ENCODE measurements around the gene SOX5. TPM values are rescaled to one million over a fixed set of nuclear protein-coding genes. Genes with fewer than 3 reads are reported as not detected.

SOX5 gene
- total RNA-seq, 1 experiment from 2014 or later: not detected

- Mint-ChIP-seq H3K4me3 (ENCODE audit: low read depth, unreplicated experiment) (no peak overlapping the region), H3K9me3 (ENCODE audit: low read depth, unreplicated experiment) (peaks cover 3% of the 10 kb centered on the region), H3K27me3 (ENCODE audit: unreplicated experiment) (no peaks in the 10 kb centered on the region), H3K27ac (ENCODE audit: unreplicated experiment) (no peak overlapping the region), H3K4me1 (ENCODE audit: low read depth, unreplicated experiment) (no peaks in the 10 kb centered on the region), H3K36me3 (ENCODE audit: insufficient read depth, unreplicated experiment) (no peaks in the 10 kb centered on the region)
- DNase-seq: no peak
- no TSS peak for BruUV-seq (replicated peaks)
- TF ChIP-seq CTCF (IDR thresholded peaks at IDR 0.05; ENCODE audit: unreplicated experiment): no peak
- CTCF ChIA-PET: no interaction called here
- intact Hi-C loops (cut with micrococcal nuclease; ENCODE audit: unreplicated experiment): no loop called here
Measured at GRCh38 chr12:23931176-23931575, 18.3 kb downstream of the SOX5 start.

GRCh38 chr12:23930599-23930998, 18.9 kb downstream of the SOX5 start:
- intact Hi-C loops (cut with micrococcal nuclease; ENCODE audit: unreplicated experiment): no loop called here
- Mint-ChIP-seq H3K4me3 (ENCODE audit: low read depth, unreplicated experiment) (no peak overlapping the region), H3K9me3 (ENCODE audit: low read depth, unreplicated experiment) (peaks cover 3% of the 10 kb centered on the region), H3K4me1 (ENCODE audit: low read depth, unreplicated experiment) (no peaks in the 10 kb centered on the region), H3K36me3 (ENCODE audit: insufficient read depth, unreplicated experiment) (no peaks in the 10 kb centered on the region), H3K27ac (ENCODE audit: unreplicated experiment) (no peak overlapping the region), H3K27me3 (ENCODE audit: unreplicated experiment) (no peaks in the 10 kb centered on the region)
- CTCF ChIA-PET: no interaction called here
- BruUV-seq (replicated peaks): no TSS peak
- no peak for DNase-seq
- TF ChIP-seq CTCF (IDR thresholded peaks at IDR 0.05; ENCODE audit: unreplicated experiment): no peak

- BruUV-seq (replicated peaks): no TSS peak
- Mint-ChIP-seq H3K36me3 (ENCODE audit: insufficient read depth, unreplicated experiment) (no peaks in the 10 kb centered on the region), H3K4me1 (ENCODE audit: low read depth, unreplicated experiment) (no peaks in the 10 kb centered on the region), H3K27ac (ENCODE audit: unreplicated experiment) (no peak overlapping the region), H3K27me3 (ENCODE audit: unreplicated experiment) (no peaks in the 10 kb centered on the region), H3K9me3 (ENCODE audit: low read depth, unreplicated experiment) (peaks cover 3% of the 10 kb centered on the region), H3K4me3 (ENCODE audit: low read depth, unreplicated experiment) (no peak overlapping the region)
- intact Hi-C loops (cut with micrococcal nuclease; ENCODE audit: unreplicated experiment): no loop called here
- CTCF ChIA-PET: no interaction called here
- no peak for DNase-seq
- TF ChIP-seq CTCF (IDR thresholded peaks at IDR 0.05; ENCODE audit: unreplicated experiment): no peak
Measured at GRCh38 chr12:23929906-23930305, 19.6 kb downstream of the SOX5 start.

- intact Hi-C loops (cut with micrococcal nuclease; ENCODE audit: unreplicated experiment): no loop called here
- CTCF ChIA-PET: no interaction called here
- no peaks in the 10 kb centered on the region for H3K27me3 Mint-ChIP-seq (ENCODE audit: unreplicated experiment)
- no peak for DNase-seq
- H3K36me3 Mint-ChIP-seq (ENCODE audit: insufficient read depth, unreplicated experiment): no peaks in the 10 kb centered on the region
- H3K27ac Mint-ChIP-seq (ENCODE audit: unreplicated experiment): no peak overlapping the region
- peaks cover 3% of the 10 kb centered on the region for H3K9me3 Mint-ChIP-seq (ENCODE audit: low read depth, unreplicated experiment)
- H3K4me3 Mint-ChIP-seq (ENCODE audit: low read depth, unreplicated experiment): no peak overlapping the region
- no TSS peak for BruUV-seq (replicated peaks)
- TF ChIP-seq CTCF (IDR thresholded peaks at IDR 0.05; ENCODE audit: unreplicated experiment): no peak
- H3K4me1 Mint-ChIP-seq (ENCODE audit: low read depth, unreplicated experiment): no peaks in the 10 kb centered on the region
Measured at GRCh38 chr12:23927907-23928306, 21.6 kb downstream of the SOX5 start.
